Mucosa of gallbladder (tissue), 1 donor: ENCODE measurements around the gene STAT3. TPM values are rescaled to one million over a fixed set of nuclear protein-coding genes. Genes with fewer than 3 reads are reported as not detected.
"Not testable (repeated sequence)": the region's sequence is repeated elsewhere in the genome, so short reads cannot be mapped to it uniquely, and the experiment has no call there.

Experiments used
- DNase-seq: peaks from one replicate; pipeline ENCODE4 v3.0.0-alpha.2; 2020; ENCODE audit warnings: low spot score
- total RNA-seq: library from RNA; stranded (reverse); gene quantifications from one replicate; pipeline ENCODE4 v1.2.1, GENCODE V29; 2021
- donor health status: DM: no; HTN: no; CAD: no.

The STAT3 gene
- total RNA-seq, 1 donor from 2014 or later = 140 TPM

GRCh38 chr17:42315402-42316156 lies 72.7 kb downstream of the STAT3 start:
- no peak for DNase-seq

GRCh38 chr17:42313773-42314566 lies 74.3 kb downstream of the STAT3 start:
- no peak for DNase-seq

DNA sequence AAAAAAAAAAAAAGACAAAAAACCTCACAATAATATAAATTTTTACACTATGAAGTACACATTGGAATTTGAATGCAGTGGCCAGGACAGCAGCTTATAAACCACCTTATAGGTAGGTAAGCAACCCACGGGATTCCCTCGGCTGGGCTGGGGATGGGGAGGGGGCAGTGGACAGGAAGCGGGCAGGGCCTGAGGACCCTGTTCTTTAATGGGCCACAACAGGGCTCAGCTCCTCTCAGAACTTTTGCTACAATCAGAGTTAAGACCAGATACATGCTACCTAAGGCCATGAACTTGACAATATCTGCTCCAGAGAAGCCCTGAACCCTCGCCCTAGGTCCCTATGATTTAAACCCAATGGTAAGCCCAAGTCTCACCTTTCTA lies 74.9 kb downstream of the STAT3 start:
- no peak for DNase-seq

DNA sequence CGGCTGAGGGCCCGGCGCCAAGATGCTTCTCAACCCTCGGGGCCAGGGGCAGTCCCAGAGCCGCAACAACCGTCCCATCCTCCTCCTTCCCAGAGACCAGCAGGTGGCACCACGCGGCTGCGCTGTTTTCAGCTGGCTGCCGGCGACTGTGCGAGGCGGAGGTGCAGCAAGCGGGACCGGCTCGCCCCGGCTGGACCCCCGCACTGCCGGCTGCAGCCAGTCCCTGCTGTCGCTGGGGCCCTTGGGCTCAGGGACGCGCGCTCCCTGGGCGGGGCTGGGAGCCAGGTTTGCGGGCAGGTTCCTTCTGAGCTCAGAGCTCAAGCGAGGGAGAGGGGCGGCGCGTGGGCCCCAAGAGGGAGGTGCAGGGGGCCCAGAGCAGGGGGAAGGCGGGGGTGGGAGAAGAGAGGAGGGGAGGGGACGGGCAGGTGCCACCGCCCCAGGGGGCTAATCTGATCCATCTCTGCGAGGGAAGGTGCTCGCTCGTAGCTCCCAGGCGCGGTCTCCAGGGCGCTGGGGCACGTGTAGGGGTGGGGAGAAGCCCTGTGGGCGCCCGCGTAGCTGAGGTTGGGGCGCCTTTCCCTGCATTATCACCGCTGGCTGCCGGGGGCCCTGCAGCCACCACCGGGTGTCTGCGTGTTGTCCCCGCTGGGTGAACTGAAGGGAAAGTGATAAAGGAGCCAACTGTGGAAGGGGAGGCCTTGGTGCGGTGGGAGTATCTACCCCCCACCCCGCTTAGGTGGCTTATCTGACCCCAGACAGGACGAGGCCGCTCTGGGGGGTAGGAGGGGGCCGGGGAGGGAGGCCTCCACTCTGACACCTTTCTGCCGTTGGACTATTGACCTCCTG lies 75.7 kb downstream of the STAT3 start:
- DNase-seq = peak; percentile 80

DNA sequence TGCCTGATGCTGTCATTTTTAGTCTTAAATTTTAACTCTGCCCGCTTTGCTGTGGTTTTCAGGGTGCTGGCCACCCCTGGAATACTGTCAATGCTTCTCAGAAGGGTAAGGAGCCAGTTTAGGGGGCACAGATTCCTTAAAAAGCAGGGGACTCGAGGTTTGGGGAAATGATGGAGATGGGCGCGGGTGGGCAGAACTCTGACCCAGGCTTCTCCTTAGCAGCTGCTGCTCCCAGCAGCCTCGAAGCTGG lies 76.3 kb downstream of the STAT3 start:
- DNase-seq = no peak

DNA sequence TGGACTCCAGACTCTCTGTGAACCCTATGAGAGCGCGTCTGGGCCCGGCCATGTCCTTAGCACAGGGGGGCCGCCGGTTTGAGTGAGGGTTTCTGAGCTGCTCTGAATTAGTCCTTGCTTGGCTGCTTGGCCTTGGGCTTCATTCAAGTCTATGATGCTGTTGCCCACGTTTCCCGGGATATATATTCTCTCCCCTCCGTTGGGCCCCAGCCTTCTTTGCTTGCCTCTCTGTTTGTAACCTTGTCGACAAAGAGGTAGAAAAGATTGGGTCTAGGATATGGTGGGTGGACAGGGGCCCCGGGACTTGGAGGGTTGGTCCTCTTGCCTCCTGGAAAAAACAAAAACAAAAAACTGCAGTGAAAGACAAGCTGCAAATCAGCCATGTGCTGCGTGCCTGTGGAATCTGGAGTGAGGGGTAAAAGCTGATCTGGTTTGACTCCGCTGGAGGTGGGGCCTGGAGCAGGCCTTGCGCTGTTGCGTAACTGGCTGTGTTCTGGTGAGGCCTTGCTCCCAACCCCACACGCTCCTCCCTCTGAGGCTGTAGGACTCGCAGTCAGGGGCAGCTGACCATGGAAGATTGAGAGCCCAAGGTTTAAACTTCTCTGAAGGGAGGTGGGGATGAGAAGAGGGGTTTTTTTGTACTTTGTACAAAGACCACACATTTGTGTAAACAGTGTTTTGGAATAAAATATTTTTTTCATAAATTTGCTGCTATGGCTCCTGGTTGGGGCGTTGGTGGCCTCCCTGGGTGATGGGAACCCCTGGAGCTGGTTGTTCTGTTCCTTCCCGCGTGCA lies 76.8 kb downstream of the STAT3 start:
- peak; percentile 87 for DNase-seq

DNA sequence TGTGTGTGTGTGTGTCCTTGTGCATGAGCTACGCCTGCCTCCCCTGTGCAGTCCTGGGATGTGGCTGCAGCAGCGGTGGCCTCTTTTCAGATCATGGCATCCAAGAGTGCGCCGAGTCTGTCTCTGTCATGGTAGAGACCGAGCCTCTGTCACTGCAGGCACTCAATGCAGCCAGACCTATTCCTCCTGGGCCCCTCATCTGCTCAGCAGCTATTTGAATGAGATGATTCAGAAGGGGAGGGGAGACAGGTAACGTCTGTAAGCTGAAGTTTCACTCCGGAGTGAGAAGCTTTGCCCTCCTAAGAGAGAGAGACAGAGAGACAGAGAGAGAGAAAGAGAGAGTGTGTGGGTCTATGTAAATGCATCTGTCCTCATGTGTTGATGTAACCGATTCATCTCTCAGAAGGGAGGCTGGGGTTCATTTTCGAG lies 77.4 kb downstream of the STAT3 start:
- DNase-seq = no peak

- no peak for DNase-seq
Measured at GRCh38 chr17:42309986-42310786, 78.1 kb downstream of the STAT3 start.

DNA sequence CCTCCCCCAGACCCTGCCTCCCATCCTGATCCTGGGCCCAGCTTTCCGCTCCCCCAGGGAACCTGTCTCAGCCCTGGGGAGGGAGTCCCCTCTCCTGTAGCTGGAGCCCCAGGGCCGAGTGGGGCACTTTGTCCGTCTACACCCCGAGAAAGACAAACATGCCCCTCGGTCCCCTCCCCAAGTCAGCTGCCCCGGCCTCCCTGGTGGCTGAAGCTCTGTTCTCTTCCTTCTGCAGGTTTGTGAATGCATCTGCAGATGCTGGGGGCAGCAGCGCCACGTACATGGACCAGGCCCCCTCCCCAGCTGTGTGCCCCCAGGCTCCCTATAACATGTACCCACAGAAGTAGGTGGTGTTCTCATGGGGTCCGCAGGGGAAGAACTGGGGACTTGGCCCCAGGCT lies 79.1 kb downstream of the STAT3 start:
- no peak for DNase-seq

DNA sequence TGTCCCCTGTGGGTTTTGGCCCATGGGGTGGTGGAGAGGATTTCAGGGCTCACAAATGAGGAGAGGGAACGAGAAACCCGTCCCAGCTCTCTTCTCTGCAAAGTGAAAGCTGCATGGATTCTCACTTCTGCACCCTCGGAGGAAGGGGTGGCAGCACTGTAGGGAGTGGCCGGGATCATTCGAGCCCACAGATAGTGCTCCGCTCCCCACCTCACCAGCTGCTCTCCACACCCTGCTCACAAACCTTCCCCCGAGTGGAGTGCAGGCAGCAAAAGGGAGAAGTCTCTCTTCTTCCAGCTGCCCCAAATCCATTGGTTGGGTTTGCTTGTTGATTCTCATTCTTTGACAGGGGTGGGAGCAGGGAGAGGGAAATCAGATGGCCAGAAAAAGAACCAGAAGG lies 79.8 kb downstream of the STAT3 start:
- no peak for DNase-seq

DNA sequence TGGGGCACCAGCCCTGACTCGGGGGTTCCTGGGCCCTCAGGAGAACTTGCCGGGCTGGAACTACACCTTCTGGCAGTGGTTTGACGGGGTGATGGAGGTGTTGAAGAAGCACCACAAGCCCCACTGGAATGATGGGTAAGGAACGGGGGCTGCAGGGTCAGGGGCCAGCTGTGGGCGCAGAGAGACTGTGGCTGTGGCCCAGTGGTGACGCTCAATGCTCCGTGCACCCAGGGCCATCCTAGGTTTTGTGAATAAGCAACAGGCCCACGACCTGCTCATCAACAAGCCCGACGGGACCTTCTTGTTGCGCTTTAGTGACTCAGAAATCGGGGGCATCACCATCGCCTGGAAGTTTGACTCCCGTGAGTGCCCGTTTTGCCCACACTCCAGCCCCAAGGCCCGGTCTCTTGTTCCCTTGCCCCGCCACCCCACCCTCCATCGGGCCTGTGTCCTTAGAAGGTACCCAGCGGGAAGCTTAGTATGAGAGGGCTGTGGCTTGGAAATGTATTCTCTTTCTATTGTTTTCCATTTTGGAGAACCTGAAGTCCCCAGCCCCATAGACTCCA lies 80.8 kb downstream of the STAT3 start:
- no peak for DNase-seq

DNA sequence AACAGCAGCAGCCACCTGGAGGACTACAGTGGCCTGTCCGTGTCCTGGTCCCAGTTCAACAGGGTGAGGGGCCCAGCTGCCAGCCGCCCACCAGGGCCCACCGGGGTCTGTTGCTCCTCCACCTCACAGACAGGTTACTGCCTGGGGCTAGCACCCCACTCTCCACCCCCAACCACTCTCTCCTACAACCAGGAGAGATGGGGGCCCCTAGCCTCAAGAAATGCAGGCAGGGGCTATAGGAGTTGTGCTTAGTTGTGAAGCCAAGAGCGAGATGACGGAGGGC lies 81.9 kb downstream of the STAT3 start:
- DNase-seq = no peak

DNA sequence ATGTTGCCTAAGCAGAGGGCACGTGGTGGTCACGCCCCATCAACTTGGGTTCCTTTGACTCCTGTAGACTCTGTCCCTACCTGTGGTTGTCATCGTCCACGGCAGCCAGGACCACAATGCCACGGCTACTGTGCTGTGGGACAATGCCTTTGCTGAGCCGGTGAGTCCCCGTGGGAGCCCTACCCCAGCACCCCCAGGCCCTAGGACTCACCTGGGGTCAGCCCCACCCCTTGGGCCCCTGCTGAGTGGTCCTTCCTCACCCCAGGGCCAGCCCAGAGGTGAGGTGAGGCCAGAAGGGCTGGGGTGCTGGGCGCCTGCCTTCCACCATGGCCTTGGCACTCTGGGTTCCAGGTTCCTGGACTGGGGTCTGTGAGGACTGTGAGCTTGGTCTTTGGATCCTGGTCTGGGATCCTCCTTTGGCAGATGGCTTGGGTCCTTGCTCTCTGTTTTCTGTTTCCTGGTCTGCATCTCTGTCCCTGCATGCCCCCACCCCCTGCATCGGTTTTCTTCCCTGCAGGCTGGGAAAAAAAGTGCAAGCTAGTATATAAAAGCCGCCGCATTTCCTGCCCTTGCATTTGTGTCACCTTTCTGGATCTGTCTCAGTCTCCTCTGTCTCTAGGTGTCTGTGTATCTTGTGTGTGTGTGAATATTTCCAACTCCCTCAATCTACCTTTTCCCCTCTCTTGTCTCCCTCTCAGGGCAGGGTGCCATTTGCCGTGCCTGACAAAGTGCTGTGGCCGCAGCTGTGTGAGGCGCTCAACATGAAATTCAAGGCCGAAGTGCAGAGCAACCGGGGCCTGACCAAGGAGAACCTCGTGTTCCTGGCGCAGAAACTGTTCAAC lies 82.5 kb downstream of the STAT3 start:
- no peak for DNase-seq

GRCh38 chr17:42305031-42305330 lies 83.3 kb downstream of the STAT3 start:
- not testable (repeated sequence) for DNase-seq

- DNase-seq = no peak
Measured at GRCh38 chr17:42304187-42305030, 83.8 kb downstream of the STAT3 start.

DNA sequence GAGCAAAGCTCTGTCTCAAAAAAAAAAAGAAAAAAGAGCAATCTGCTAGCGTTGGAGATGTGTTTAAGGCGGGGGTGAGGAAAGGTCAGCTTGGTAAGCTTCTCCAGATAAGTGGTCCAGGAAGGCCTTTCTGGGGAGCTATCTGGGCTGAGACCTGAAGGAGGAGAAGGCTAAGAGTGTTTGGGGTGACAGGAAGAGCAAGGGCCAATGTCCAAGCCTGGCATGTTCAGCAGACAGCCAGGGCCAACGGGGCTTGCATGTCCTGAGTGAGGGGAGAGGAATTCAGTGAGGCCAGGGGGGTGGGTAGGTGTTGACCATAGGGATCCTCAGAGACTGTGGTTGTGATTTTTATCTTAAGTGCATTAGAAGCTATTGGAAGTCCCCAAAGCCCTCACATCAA lies 84.5 kb downstream of the STAT3 start:
- no peak for DNase-seq

DNA sequence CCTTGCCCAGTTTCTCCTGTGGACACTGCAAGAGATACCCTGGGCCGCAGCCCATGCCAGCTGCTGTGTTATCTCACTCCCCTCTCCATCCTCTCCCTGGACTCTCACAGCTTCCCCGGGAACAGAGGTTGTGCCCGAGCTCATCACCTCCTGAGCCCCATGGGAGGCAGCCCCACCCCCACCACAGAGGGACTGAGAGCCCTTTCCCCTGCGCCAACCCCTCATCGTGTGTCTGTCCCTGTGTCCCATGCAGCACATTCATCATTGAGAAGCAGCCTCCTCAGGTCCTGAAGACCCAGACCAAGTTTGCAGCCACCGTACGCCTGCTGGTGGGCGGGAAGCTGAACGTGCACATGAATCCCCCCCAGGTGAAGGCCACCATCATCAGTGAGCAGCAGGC lies 87.2 kb downstream of the STAT3 start:
- no peak for DNase-seq

- DNase-seq = not testable (repeated sequence)
Measured at GRCh38 chr17:42299913-42300312, 88.3 kb downstream of the STAT3 start.

- DNase-seq = not testable (repeated sequence)
Measured at GRCh38 chr17:42299361-42299760, 88.9 kb downstream of the STAT3 start.
